DMS153 treated with DMSO at 0.1 percent for 48 hours (cell line): Measurements from ENCODE around the gene POMT1.

Experiments
- DNase-seq: peaks from one replicate; lab custom pipeline; 2025; ENCODE audit not compliant: unreplicated experiment; lab: John Stamatoyannopoulos, UW

The POMT1 gene

GRCh38 chr9:131476777-131477345, 25.9 kb upstream of the POMT1 start:
- no peak for DNase-seq

- DNase-seq: no peak
Measured at GRCh38 chr9:131477367-131477766, 25.4 kb upstream of the POMT1 start.

- no peak for DNase-seq
Measured at GRCh38 chr9:131477816-131478419, 24.8 kb upstream of the POMT1 start.

- no peak for DNase-seq
Measured at GRCh38 chr9:131478421-131478868, 24.3 kb upstream of the POMT1 start.

- no peak for DNase-seq
Measured at GRCh38 chr9:131478911-131479310, 23.8 kb upstream of the POMT1 start.

- DNase-seq: no peak
Measured at GRCh38 chr9:131480258-131480657, 22.5 kb upstream of the POMT1 start.

GRCh38 chr9:131481441-131482342, 21.0 kb upstream of the POMT1 start:
- DNase-seq: no peak

GRCh38 chr9:131482343-131483006, 20.2 kb upstream of the POMT1 start:
- no peak for DNase-seq

GRCh38 chr9:131483319-131484050, 19.2 kb upstream of the POMT1 start:
- no peak for DNase-seq

GRCh38 chr9:131484051-131484445, 18.7 kb upstream of the POMT1 start:
- DNase-seq: no peak

GRCh38 chr9:131484560-131485185, 18.0 kb upstream of the POMT1 start:
- no peak for DNase-seq

GRCh38 chr9:131485206-131485605, 17.5 kb upstream of the POMT1 start:
- no peak for DNase-seq

GRCh38 chr9:131485728-131486422, 16.8 kb upstream of the POMT1 start:
- DNase-seq: no peak

- no peak for DNase-seq
Measured at GRCh38 chr9:131487001-131487400, 15.7 kb upstream of the POMT1 start.

GRCh38 chr9:131487621-131488031, 15.1 kb upstream of the POMT1 start:
- no peak for DNase-seq

- no peak for DNase-seq
Measured at GRCh38 chr9:131490514-131490913, 12.2 kb upstream of the POMT1 start.

GRCh38 chr9:131491001-131491710, 11.6 kb upstream of the POMT1 start:
- no peak for DNase-seq

- no peak for DNase-seq
Measured at GRCh38 chr9:131492070-131492469, 10.6 kb upstream of the POMT1 start.

- no peak for DNase-seq
Measured at GRCh38 chr9:131494296-131494870, 8.3 kb upstream of the POMT1 start.
